NCI-H446 treated with DMSO at 0.1 percent for 48 hours (cell line): Measurements from ENCODE around the gene CKB.

Experiments
- DNase-seq: peaks from one replicate; lab custom pipeline; 2025; lab: John Stamatoyannopoulos, UW

Gene CKB

DNA sequence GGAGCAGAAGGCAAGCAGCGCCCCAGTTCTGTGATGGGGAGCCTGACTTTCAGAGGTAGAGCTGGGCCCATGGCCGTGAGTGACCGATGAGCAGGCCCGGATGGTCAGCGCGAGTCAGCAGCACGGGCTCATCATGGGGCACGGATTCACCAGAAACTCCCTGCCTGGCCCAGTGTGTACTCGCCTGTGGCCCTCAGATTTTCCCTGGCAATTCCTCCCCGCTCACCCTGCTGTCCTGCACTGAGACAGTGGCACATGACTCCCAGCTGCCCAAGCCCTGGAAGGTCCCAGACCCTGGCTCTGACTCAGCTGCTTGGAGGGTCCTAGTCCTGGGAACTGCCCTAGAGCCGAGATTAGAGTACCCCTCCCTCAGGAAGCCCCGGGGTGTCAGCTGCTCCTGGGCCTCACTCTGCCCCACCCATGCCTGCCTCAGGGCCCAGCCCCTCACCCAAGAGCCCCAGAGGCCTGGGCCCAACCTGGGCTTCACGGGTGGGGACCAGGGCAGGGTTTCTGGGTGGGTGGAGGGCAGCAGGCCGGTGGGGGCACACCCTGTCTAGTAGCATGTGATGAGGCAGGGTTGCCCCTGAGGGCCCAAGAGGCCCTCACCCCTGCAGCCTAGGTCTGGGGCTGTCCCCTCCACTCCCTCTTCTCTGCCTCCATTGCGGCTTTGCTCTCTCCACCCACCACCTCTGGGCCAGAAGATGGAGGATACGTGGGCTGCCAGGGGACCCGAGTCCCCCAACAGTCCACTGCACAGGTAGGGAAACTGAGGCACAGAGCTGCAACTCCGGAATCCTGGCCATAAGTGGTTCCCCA lies 14.8 kb upstream of the CKB start:
- DNase-seq: no peak

GRCh38 chr14:103536693-103537092 lies 14.1 kb upstream of the CKB start:
- DNase-seq: no peak

DNA sequence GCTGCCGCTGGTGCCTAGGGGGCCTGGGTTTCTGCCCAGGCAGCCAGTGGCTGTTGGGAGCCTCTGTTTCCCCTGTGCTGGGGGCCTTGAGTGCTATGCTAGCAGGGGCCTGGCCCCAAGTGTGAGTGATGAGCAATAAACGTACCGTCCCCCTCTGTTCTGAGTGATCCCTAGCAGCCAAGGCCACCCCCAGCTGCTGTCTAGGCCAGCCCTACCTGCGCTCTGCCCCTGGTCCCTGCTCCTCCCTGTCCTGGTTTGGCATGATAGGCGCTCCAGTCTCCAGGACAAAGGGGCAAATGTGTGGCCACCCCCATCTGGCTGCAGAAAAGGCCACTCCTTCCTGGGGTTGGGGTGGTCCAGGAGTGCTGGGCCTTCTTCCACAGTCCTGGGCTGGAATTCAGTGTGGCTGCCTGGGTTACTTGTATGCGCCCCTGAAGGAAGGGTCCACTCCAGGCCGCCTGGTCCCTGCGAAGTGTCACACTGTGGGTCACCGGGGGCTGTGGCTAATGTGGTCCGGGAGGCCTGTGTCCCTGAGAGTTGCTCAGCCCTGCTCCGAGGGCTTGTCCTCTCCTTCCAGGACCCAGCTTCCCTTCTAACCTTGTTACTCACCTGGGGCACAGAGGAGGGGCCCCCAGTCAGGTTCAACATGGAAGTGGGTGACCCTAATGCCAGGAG lies 13.4 kb upstream of the CKB start:
- no peak for DNase-seq

DNA sequence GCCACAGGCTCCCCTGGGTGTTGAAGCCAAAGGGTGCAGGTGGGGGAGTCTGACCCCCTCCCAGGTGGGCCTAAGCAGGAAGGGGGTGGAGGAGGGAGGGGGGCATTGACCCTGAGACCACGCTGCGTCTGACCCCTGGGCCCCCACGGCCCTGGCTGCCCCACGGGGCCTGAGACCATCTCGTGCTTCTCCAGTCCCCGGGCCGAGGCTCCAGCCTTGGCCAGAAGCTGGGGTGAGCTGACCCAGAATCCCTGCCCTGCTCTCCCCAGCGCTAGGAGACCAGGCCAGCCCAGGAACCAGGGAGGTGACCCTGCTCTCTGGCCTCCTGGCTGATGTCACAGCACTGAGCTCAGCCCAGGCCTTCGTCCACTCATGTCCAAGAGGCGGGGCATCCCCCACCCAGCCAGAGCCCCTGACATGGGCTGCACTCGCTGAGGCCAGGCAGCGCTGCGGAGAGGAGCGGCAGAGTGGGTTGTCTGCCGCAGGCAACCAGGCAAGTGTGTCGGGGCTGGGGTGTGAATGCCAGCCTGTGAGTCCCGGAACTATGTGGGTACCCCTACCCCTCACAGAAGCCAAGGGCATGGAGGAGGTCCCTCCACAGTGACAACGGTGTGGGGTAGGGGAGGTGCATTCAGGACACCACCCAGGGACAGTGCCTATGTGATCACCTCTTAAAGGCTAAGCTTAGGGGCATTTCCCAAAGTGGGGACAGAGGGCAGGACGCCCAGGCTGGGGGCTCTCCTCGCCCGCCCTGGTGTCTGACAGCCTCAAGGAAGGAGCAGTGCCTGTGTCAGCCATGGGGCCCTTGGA lies 12.7 kb upstream of the CKB start:
- DNase-seq: no peak

DNA sequence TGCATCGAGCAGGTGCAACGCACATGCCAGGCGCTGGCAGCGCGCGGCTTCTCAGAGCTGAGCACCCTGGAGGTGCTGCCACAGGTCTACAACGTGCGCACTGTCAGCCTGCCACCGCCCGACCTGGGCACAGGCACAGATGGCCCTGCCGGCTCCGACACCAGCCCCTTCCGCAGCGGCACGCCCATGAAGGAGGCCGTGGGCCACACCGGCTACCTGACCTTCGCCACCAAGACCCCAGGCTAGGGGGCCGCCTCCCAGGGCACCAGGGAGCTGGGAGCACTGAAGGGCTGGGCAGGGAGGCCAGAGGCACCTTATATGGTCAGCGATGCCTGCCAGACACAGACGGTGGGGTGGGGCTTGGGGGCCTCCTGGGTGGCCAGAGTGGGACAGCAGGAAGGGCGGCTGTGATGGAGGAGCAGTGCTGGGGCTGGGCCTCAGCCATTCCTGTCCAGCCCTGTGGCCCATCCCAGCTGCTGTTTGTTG lies 12.0 kb upstream of the CKB start:
- no peak for DNase-seq

DNA sequence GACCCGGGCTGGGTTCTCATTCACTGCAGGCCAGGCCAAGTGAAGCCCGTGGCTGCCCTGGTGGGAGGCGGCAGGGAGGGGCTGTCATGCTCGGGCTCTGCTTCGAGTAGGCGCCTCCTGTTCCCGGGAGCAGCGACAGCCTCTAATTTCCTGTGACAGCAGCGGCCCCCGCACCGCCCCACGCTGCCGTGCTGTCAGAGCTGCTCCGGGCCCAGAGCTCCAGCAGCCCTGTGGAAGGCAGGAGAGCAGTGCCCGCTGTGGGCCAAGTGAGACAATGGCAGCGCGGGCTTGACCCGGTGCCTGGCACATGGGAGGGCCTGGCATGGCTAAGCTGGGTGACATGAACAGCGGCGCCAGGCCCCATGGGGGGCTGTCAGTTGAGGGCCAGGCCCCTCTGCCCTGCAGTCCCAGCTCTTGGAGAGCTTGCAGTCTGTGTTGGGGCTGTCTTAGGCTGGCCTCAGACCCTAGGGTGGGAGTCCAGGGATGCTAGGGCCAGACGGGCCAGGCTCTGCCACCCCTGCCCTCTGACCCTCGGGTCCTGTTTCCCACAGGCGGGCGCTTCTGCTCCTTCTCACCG lies 11.5 kb upstream of the CKB start:
- no peak for DNase-seq

- no peak for DNase-seq
Observed at GRCh38 chr14:103533137-103533998, 10.7 kb upstream of the CKB start.

GRCh38 chr14:103532216-103533136 lies 9.8 kb upstream of the CKB start:
- DNase-seq: no peak

- DNase-seq: no peak
Observed at GRCh38 chr14:103531421-103532215, 9.0 kb upstream of the CKB start.

DNA sequence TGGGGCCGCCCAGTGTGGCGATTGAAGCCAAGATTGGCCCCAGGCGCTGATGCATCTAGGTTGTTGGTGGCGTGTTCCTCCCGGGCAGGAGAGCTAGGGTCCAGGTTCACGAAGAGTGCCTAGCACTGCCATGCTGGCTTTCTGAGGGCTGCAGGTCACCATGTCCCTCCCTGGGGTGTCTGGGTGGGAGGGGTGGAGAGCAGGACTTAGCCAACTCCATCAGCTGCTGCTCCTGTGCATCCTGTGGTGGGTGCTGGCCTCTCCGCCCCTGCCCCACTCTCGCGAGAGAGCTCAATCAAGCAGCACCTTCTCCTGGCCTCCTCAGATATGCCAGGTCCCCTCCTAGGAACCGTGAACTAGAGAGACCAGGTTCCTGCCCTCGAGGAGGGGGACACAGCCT lies 8.2 kb upstream of the CKB start:
- no peak for DNase-seq

DNA sequence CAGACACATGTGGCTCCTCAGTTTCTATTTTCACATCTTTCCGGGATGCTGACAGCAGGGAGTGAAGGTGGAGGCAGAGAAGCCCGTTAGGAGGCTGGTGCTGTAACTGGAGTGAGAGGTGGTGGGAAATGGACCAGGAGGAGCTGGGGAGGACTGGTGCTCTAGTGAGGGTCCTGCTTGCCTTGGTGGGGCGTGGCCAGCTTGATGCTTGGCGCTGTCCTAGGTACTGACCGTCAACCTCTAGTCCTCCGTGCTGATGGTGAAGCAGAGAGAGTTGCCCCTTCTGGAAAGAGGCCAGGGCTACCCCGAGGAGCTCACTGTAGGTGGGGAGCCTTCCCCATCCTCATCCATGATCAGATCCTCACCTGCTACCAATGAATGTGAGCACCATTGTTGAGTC lies 7.8 kb upstream of the CKB start:
- no peak for DNase-seq

GRCh38 chr14:103529383-103530365 lies 7.0 kb upstream of the CKB start:
- DNase-seq: no peak

DNA sequence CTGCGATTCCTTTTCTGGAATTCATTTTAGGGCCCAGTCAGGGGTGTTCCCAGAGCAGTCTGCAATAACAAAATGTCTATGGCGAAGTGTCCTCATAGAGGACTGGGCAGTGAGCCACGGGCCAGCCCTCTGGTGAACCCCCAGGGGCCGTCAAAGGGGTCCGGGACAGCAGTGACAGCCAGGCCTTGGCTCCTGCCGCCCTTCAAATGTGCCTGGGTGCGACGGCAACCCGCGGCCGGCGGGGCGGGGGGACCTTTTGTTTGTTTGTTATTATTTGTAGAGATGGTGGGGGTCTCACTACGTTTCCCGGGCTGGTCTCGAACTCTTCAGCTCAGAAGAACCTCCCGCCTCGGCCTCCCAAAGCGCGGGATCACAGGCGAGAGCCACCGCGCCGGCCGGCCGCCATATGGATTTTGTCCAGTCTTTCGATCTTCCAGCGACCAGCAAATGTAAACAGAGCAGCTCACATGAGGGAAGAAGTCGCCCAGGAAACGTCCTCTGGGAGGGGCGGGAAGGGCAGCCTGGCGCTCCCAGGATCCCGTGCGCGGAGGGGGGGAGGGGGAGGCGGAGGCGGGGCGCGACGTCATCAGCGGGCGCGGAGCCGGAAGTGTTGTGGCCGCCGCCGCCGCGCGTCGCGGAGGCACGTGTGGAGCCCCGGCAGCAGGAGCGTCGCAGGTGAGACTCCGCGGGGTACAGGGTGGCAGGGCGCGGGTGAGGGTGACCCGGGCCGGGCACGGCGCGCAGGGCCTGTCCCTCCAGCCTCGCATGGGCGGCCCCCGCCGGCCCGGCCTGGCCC lies 6.2 kb upstream of the CKB start, which contains the start of gene TRMT61A:
TRMT61A (plus strand) TSS at position 610 of the 796 bp plus-strand sequence. CDS start 783 bp downstream, outside the sequence.
- peak; percentile 91 for DNase-seq

- DNase-seq: no peak
Observed at GRCh38 chr14:103528146-103528586, 5.5 kb upstream of the CKB start.

- DNase-seq: no peak
Observed at GRCh38 chr14:103527408-103528145, 4.9 kb upstream of the CKB start.

GRCh38 chr14:103526914-103527248 lies 4.3 kb upstream of the CKB start:
- DNase-seq: no peak
